ENCODE measurements around the gene RPS6KA3.

GRCh38 chrX:20171887-20172286 is 94.8 kb downstream of the RPS6KA3 start:
- TF ChIP-seq CTCF (IDR thresholded peaks at IDR 0.05) (no peak), EP300 (IDR thresholded peaks at IDR 0.05) (no peak), POLR2AphosphoS5 (IDR thresholded peaks at IDR 0.05) (no peak), POLR2A (IDR thresholded peaks at IDR 0.05) (no peak)
